ENCODE data around the gene C1orf115. TPM values are rescaled to one million over a fixed set of nuclear protein-coding genes. Genes with fewer than 3 reads are reported as not detected.

Gene C1orf115
- total and polyA plus RNA-seq, 4 donors: 29.6 to 56.6 (median 40.5) TPM

DNA sequence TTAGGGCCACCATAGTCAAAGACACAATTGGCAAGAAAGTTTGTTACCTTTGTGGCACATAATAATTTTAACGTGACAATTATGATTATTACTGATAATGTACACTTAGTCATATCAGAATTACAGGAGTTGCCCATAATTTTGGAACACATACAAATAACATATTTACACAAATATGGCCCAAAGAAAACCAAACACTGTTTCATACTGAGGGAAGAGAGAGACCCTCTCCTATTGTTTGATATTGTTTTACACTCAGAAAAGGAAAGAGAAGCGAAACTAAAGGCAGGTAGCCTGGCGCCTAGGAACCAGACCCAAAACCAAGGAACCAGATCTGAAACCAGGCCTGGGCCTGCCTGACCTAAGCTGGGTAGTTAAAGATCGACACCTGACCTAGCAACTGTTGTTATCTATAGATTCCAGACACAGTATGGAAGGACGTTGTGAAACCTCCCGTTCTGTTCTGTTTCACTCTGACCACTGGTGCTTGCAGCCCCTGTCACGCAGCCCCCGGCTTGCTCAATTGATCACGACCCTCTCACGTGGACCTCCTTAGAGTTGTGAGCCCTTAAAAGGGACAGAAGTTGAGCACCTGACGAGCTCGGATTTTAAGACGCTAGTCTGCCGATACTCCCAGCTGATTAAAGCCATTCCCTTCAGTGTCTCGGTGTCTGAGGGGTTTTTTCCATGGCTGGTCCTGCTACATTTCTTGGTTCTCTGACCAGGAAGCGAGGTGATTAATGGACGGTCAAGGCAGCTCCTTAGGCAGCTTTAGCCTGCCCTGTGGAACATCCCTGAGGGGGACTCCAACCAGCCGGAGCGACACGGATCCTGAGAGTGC, 27.9 kb downstream of the C1orf115 start:
- TF ChIP-seq FOXA1 (IDR thresholded peaks at IDR 0.05) (no peak), GABPA (IDR thresholded peaks at IDR 0.05 in 1 of 2, conservative IDR thresholded peaks at IDR 0.05 in 1 of 2) (no peak), HNF4A (conservative IDR thresholded peaks at IDR 0.05) (no peak), EGR1 (IDR thresholded peaks at IDR 0.05; ENCODE audit: low read depth in 2 of 2) (no peak), MAX (IDR thresholded peaks at IDR 0.05) (no peak), RAD21 (IDR thresholded peaks at IDR 0.05) (no peak), JUND (IDR thresholded peaks at IDR 0.05) (no peak), SP1 (IDR thresholded peaks at IDR 0.05) (no peak), HNF4G (IDR thresholded peaks at IDR 0.05) (no peak), ATF3 (IDR thresholded peaks at IDR 0.05) (no peak), FOXA2 (IDR thresholded peaks at IDR 0.05) (no peak), RXRA (IDR thresholded peaks at IDR 0.05) (no peak), NR2F2 (IDR thresholded peaks at IDR 0.05) (no peak), YY1 (IDR thresholded peaks at IDR 0.05) (no peak), TAF1 (conservative IDR thresholded peaks at IDR 0.05) (no peak)
- TF ChIP-seq, protein P1, sequence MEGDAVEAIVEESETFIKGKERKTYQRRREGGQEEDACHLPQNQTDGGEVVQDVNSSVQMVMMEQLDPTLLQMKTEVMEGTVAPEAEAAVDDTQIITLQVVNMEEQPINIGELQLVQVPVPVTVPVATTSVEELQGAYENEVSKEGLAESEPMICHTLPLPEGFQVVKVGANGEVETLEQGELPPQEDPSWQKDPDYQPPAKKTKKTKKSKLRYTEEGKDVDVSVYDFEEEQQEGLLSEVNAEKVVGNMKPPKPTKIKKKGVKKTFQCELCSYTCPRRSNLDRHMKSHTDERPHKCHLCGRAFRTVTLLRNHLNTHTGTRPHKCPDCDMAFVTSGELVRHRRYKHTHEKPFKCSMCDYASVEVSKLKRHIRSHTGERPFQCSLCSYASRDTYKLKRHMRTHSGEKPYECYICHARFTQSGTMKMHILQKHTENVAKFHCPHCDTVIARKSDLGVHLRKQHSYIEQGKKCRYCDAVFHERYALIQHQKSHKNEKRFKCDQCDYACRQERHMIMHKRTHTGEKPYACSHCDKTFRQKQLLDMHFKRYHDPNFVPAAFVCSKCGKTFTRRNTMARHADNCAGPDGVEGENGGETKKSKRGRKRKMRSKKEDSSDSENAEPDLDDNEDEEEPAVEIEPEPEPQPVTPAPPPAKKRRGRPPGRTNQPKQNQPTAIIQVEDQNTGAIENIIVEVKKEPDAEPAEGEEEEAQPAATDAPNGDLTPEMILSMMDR (IDR thresholded peaks at IDR 0.05; ENCODE audit: low read depth, low read length, missing input control): no peak
- TF ChIP-seq, protein P2, sequence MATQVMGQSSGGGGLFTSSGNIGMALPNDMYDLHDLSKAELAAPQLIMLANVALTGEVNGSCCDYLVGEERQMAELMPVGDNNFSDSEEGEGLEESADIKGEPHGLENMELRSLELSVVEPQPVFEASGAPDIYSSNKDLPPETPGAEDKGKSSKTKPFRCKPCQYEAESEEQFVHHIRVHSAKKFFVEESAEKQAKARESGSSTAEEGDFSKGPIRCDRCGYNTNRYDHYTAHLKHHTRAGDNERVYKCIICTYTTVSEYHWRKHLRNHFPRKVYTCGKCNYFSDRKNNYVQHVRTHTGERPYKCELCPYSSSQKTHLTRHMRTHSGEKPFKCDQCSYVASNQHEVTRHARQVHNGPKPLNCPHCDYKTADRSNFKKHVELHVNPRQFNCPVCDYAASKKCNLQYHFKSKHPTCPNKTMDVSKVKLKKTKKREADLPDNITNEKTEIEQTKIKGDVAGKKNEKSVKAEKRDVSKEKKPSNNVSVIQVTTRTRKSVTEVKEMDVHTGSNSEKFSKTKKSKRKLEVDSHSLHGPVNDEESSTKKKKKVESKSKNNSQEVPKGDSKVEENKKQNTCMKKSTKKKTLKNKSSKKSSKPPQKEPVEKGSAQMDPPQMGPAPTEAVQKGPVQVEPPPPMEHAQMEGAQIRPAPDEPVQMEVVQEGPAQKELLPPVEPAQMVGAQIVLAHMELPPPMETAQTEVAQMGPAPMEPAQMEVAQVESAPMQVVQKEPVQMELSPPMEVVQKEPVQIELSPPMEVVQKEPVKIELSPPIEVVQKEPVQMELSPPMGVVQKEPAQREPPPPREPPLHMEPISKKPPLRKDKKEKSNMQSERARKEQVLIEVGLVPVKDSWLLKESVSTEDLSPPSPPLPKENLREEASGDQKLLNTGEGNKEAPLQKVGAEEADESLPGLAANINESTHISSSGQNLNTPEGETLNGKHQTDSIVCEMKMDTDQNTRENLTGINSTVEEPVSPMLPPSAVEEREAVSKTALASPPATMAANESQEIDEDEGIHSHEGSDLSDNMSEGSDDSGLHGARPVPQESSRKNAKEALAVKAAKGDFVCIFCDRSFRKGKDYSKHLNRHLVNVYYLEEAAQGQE (IDR thresholded peaks at IDR 0.05): no peak
- TF ChIP-seq, protein P3, sequence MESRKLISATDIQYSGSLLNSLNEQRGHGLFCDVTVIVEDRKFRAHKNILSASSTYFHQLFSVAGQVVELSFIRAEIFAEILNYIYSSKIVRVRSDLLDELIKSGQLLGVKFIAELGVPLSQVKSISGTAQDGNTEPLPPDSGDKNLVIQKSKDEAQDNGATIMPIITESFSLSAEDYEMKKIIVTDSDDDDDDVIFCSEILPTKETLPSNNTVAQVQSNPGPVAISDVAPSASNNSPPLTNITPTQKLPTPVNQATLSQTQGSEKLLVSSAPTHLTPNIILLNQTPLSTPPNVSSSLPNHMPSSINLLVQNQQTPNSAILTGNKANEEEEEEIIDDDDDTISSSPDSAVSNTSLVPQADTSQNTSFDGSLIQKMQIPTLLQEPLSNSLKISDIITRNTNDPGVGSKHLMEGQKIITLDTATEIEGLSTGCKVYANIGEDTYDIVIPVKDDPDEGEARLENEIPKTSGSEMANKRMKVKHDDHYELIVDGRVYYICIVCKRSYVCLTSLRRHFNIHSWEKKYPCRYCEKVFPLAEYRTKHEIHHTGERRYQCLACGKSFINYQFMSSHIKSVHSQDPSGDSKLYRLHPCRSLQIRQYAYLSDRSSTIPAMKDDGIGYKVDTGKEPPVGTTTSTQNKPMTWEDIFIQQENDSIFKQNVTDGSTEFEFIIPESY (IDR thresholded peaks at IDR 0.05): no peak
- H3K27ac ChIP-seq (ENCODE audit: low read depth in 1 of 2, low read length in 2 of 2): no peak overlapping the region
- 92% methylated on average over 20 of the region's 20 CpGs for whole genome bisulfite sequencing
- no peaks in the 10 kb centered on the region for H3K27me3 ChIP-seq (ENCODE audit: control insufficient read depth in 4 of 4, insufficient read depth in 4 of 4, low read length in 3 of 4)
- H3K4me3 ChIP-seq (ENCODE audit: low read depth in 1 of 3, low read length in 3 of 3): no peak overlapping the region
- H3K9ac ChIP-seq (ENCODE audit: low read depth in 1 of 2, low read length in 2 of 2): no peak overlapping the region
- H3K4me1 ChIP-seq (ENCODE audit: control insufficient read depth in 4 of 4, insufficient read depth in 4 of 4, low read length in 3 of 4): peaks cover 0 to 5% (median 0%) of the 10 kb centered on the region in 4 donors
- no peak for DNase-seq (ENCODE audit: low spot score)
- no peaks in the 10 kb centered on the region for H3K9me3 ChIP-seq (ENCODE audit: control insufficient read depth in 4 of 4, low read length in 3 of 4)
- no peaks in the 10 kb centered on the region for H3K36me3 ChIP-seq (ENCODE audit: control insufficient read depth in 4 of 4, insufficient read depth in 3 of 4, low read depth in 1 of 4, low read length in 3 of 4)
